Measurements from ENCODE around the gene SFRP2. TPM values are rescaled to one million over a fixed set of nuclear protein-coding genes. Genes with fewer than 3 reads are reported as not detected.

The SFRP2 gene
- total RNA-seq, 4 donors from 2014 or later, result 0.26 to 71.2 (median 31.1) TPM

DNA sequence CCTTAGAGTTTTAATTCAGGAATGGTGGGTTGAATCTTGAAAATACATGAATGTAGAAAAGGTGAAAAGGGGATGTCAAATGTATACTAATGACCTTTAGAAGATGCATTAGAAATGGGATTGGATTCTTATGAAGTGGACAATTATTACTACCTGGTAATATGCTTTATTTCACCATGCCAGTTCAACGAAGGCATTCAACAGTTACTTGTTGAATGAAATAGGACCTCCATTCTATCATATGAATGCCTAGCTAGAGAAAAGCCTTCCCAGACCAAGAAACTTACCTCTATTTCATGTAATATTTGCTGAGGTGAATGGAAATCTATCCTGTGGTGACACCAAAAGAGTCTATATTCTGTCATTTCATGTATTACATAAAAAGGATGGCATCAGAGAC is 34.6 kb upstream of the SFRP2 start:
- Histone ChIP-seq H3K4me1 (no peaks in the 10 kb centered on the region), H3K4me3 (no peak overlapping the region), H3K27me3 (no peaks in the 10 kb centered on the region), H3K9me3 (no peaks in the 10 kb centered on the region), H3K27ac (no peak overlapping the region), H3K36me3 (no peaks in the 10 kb centered on the region)
- intact Hi-C loops (cut with DNase I; ENCODE audit: low total_unique reads), result no loop called here
- TF ChIP-seq POLR2A (IDR thresholded peaks at IDR 0.05), result no peak
- TF ChIP-seq, protein P1, sequence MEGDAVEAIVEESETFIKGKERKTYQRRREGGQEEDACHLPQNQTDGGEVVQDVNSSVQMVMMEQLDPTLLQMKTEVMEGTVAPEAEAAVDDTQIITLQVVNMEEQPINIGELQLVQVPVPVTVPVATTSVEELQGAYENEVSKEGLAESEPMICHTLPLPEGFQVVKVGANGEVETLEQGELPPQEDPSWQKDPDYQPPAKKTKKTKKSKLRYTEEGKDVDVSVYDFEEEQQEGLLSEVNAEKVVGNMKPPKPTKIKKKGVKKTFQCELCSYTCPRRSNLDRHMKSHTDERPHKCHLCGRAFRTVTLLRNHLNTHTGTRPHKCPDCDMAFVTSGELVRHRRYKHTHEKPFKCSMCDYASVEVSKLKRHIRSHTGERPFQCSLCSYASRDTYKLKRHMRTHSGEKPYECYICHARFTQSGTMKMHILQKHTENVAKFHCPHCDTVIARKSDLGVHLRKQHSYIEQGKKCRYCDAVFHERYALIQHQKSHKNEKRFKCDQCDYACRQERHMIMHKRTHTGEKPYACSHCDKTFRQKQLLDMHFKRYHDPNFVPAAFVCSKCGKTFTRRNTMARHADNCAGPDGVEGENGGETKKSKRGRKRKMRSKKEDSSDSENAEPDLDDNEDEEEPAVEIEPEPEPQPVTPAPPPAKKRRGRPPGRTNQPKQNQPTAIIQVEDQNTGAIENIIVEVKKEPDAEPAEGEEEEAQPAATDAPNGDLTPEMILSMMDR (IDR thresholded peaks at IDR 0.05), result no peak
- no peak for DNase-seq

DNA sequence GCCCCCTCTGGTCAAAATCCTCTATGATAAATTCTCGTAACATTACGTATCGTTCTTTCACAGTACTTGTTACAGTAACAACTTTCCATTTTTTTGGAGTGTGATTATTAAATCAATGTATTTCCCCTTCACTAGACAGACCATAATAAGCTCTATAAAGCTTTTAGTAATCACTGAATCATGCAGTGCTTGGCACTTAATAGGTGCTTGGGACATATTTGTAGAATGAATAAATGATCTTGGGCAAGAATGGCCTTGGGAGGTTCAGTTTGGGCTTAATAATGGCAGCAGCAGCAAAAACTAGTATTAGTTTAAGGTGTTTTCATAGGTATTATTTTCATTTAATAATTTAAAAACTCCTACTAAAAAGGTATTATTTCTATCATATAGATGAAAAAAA is 33.4 kb upstream of the SFRP2 start:
- no peaks in the 10 kb centered on the region for H3K27me3 ChIP-seq
- intact Hi-C loops (cut with DNase I; ENCODE audit: low total_unique reads), result no loop called here
- no peaks in the 10 kb centered on the region for H3K4me1 ChIP-seq
- H3K9me3 ChIP-seq, result no peaks in the 10 kb centered on the region
- no peak overlapping the region for H3K4me3 ChIP-seq
- no peak for DNase-seq
- TF ChIP-seq POLR2A (IDR thresholded peaks at IDR 0.05), result no peak
- TF ChIP-seq, protein P1 (IDR thresholded peaks at IDR 0.05), result no peak
- no peak overlapping the region for H3K27ac ChIP-seq
- H3K36me3 ChIP-seq, result no peaks in the 10 kb centered on the region

DNA sequence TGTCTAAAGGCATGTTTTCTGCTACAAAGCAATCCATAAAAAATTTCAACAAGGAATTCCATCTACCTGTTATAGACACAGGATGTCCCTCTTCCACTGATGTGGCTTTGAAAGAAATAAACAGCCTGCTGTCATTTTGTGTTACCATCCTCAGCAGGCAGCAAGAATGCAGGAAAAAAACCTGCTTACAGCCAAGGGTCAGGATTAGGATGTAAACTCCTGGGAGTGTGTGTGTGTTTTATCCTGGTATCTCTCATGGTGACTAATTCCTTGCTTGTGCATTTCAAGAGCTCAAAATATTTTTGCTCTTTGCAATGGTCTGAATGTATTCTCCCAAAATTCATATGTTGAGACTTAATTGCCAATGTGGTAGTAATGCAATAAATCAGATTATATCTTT is 28.6 kb upstream of the SFRP2 start:
- no peaks in the 10 kb centered on the region for H3K9me3 ChIP-seq
- no peak for DNase-seq
- no peaks in the 10 kb centered on the region for H3K27me3 ChIP-seq
- no peak overlapping the region for H3K4me3 ChIP-seq
- no peaks in the 10 kb centered on the region for H3K36me3 ChIP-seq
- intact Hi-C loops (cut with DNase I; ENCODE audit: low total_unique reads), result no loop called here
- H3K4me1 ChIP-seq, result no peaks in the 10 kb centered on the region
- TF ChIP-seq, protein P1 (IDR thresholded peaks at IDR 0.05), result no peak
- TF ChIP-seq POLR2A (IDR thresholded peaks at IDR 0.05), result no peak
- H3K27ac ChIP-seq, result no peak overlapping the region

DNA sequence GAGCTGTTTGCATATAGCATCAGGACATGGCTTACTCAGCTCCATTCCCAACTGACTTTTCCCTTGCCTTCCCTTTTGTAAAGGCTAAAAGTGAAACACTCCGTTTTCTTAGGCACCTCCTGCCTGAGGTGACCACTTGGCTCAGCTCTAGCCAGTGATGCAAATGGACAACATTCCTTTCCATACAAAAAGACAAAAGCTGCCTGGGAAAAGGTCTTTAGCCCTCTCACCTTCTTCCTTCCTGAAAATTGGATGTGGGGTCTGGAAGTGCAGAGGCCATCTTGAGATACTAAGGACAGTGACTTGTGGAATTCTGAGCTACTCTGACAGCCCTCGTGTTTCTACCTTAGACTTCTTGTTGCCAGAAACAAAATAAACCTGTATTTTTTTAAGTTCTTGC is 27.7 kb upstream of the SFRP2 start:
- H3K9me3 ChIP-seq, result no peaks in the 10 kb centered on the region
- H3K4me1 ChIP-seq, result no peaks in the 10 kb centered on the region
- intact Hi-C loops (cut with DNase I; ENCODE audit: low total_unique reads), result no loop called here
- H3K27me3 ChIP-seq, result no peaks in the 10 kb centered on the region
- TF ChIP-seq, protein P1 (IDR thresholded peaks at IDR 0.05), result no peak
- no peak for TF ChIP-seq POLR2A (IDR thresholded peaks at IDR 0.05)
- H3K36me3 ChIP-seq, result no peaks in the 10 kb centered on the region
- no peak overlapping the region for H3K4me3 ChIP-seq
- H3K27ac ChIP-seq, result no peak overlapping the region
- DNase-seq, result no peak

DNA sequence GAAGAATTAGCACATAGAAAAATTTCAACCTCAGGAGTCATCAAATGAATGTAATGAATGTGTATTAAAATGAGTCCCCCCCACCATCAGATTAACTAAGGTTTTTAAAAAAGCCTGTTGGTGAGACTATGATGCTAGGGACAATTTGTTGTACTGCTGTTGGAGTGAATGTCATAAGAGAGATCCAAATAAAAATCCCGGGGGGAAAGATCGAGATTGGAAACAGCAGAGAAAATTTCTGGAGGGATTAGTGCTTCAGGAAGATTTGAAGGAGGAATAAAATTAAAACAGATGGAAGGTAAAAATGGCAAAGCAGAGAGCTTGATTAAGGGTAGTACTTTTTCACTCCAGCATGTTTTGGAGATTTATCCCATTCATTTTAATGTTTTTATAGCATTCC is 25.9 kb upstream of the SFRP2 start:
- intact Hi-C loops (cut with DNase I; ENCODE audit: low total_unique reads), result no loop called here
- Histone ChIP-seq H3K36me3 (no peaks in the 10 kb centered on the region), H3K27ac (no peak overlapping the region), H3K4me3 (no peak overlapping the region), H3K4me1 (no peaks in the 10 kb centered on the region), H3K9me3 (no peaks in the 10 kb centered on the region), H3K27me3 (no peaks in the 10 kb centered on the region)
- TF ChIP-seq POLR2A (IDR thresholded peaks at IDR 0.05), result no peak
- TF ChIP-seq, protein P1 (IDR thresholded peaks at IDR 0.05), result no peak
- no peak for DNase-seq

Measured in uterus (tissue), 4 donors.